Epidermal melanocyte (primary cell): Measurements from ENCODE around the gene ADGRF1.
"Not testable (repeated sequence)": the region's sequence is repeated elsewhere in the genome, so short reads cannot be mapped to it uniquely, and the experiment has no call there.

ENCODE experiments used
- DNase-seq: peaks from one replicate; pipeline ENCODE4 v3.0.0; 2011; ENCODE audit warnings: low spot score; ENCODE audit not compliant: insufficient read length

ADGRF1 gene

GRCh38 chr6:47061309-47062300, 19.5 kb upstream of the ADGRF1 start:
- DNase-seq: peak; percentile 69

GRCh38 chr6:47059216-47059885, 17.2 kb upstream of the ADGRF1 start:
- DNase-seq: no peak

GRCh38 chr6:47057830-47058540, 15.9 kb upstream of the ADGRF1 start:
- DNase-seq: no peak

GRCh38 chr6:47056832-47057231, 14.7 kb upstream of the ADGRF1 start:
- DNase-seq: no peak

- DNase-seq: not testable (repeated sequence)
These were observed 12.2 kb upstream of the ADGRF1 start for GRCh38 chr6:47054302-47054701.

- no peak for DNase-seq
These were observed 6.5 kb upstream of the ADGRF1 start for GRCh38 chr6:47048638-47049037.

- peak; percentile 32 for DNase-seq
These were observed 5.6 kb upstream of the ADGRF1 start for GRCh38 chr6:47047479-47048407.

GRCh38 chr6:47047097-47047478, 5.0 kb upstream of the ADGRF1 start:
- DNase-seq: no peak

- DNase-seq: no peak
These were observed 2.3 kb upstream of the ADGRF1 start for GRCh38 chr6:47044397-47044796.

GRCh38 chr6:47043286-47043685, 1.2 kb upstream of the ADGRF1 start:
- no peak for DNase-seq

- no peak for DNase-seq
These were observed 391 bp downstream of the ADGRF1 start for GRCh38 chr6:47041741-47042140.

GRCh38 chr6:47034926-47035325, 7.2 kb downstream of the ADGRF1 start:
- peak; percentile 78 for DNase-seq

- no peak for DNase-seq
These were observed 7.7 kb downstream of the ADGRF1 start for GRCh38 chr6:47034421-47034820.

- no peak for DNase-seq
These were observed 9.0 kb downstream of the ADGRF1 start for GRCh38 chr6:47032974-47033765.

- no peak for DNase-seq
These were observed 10.5 kb downstream of the ADGRF1 start for GRCh38 chr6:47031656-47032055.

- DNase-seq: no peak
These were observed 12.1 kb downstream of the ADGRF1 start for GRCh38 chr6:47029865-47030561.

GRCh38 chr6:47028835-47029360, 13.2 kb downstream of the ADGRF1 start:
- DNase-seq: no peak

GRCh38 chr6:47027315-47027714, 14.8 kb downstream of the ADGRF1 start:
- no peak for DNase-seq

GRCh38 chr6:47026679-47027078, 15.5 kb downstream of the ADGRF1 start:
- no peak for DNase-seq
